Hippocampal formation (tissue), 2 donors: ENCODE measurements around the gene RNF220.
"Not testable (repeated sequence)": the region's sequence is repeated elsewhere in the genome, so short reads cannot be mapped to it uniquely, and the experiment has no call there.

ENCODE experiments used
- DNase-seq, 2 donors: peaks; one replicate each; lab custom pipeline; 2025; lab: John Stamatoyannopoulos, UW

Gene RNF220

DNA sequence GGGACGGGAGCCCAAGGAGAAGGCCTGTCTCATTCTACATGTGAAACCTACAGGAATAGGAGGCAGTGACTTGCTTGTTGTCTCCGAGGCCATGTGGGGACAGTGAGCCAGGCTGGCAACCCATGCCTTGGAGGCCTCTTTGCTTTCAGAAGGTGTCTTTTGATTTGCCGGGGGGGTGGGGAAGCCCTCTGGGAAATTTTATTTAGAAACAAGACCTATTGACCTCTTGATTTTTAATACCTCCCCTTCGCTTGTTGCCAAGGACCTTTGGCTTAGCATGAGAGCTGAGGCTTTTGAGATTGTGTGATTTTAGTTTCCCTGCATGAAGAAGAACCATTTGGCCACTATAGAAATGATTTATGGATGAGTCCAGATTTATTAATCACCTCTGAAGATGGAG is 273.6 kb downstream of the RNF220 start:
- no peak for DNase-seq

DNA sequence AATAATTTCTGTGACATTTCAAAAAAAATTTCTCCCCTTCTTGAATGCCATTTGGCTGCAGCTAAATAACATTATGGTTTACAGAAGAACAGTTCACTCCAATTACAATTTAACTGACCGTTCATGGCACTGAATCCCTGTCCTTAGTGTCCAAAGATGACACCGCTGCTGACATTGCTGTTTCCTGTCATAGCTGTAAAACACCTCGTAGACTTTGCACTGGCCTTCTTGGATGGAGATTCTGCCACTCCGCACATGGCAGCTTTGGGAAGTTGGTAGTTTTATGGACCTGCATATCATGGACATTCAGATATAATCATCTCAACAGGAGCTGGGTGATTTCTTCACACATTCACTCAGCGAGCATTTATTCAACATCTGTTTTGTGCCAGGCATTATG is 274.4 kb downstream of the RNF220 start:
- DNase-seq: no peak

DNA sequence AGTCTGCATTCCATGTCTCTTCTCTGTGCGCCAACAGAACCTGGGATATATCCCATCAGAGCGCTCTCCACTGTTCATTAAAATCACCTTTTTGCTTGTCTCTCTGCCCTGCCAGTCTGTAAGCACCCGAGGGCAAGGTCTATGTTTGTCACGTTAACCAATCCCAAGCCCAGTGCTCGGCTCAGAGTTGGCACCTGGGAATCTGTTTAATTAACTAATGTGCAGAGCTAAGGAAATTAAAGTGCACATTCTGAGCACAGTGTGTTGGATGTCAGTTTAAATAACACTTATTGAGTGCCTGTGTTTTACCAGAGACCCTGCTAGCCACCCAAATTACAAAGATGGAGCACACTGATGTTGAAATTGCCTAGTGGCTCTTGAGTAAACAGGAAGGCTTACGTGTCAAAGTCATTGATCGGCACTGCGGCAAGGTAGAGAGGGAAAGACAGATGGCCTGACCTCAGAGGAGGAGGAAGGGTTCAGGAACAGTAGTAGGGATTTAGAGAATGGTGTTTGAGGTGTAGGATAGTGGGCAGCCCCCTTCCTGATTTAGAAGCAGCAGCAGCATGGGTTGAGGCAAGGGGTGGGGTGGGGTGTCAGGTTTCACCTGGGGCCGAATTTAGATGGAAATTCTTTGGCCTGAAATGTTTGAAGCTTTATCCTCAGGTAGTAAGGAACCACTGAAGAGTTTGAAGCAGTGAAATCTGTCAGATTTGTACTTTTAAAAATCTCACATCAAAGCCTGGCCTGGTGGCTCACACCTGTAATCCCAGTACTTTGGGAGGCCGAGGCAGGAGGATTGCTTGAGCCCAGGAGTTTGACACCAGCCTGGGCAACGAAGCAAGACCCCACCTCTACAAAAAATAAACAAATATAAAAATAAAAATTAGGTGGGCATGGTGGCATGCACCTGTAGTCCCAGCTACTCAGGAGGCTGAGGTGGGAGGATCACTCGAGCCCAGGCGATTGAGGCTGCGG is 277.1 kb downstream of the RNF220 start:
- no peak for DNase-seq

DNA sequence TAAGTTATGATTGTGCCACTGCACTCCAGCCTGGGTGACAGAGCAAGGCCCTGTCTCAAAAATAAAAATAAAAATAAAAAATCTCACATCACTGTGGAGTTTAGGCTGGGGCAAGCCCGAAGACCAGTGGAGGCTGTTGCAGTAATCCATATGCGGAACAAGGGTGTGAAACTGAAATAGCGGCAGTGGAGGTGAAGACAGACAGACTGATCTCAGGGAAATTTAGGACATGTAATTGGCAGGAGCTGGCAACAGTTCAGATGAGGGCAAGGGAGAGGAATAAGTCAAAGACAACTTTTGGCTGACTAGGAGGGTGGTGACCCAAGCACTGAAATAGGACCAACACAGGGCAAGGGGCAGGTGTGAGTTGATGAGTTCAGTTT is 277.8 kb downstream of the RNF220 start:
- no peak for DNase-seq

DNA sequence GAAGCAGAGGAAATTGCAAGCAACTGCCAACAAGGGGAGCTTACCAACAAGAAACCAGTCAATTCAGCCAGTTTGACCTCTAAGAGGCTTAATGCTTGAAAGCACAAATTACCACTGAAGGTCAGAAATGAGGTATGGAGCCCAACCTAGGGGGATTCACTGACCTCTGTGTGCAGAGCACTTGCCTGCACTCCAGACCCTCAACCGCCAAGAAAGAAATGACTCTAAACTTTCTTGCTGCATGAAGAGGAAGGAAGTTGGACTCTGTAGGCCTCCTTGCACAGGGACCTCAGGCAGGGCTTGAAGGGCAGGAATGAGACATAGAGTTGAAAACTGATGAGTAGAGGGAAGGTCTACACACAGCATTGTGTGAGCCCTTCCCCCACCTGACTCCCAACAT is 279.5 kb downstream of the RNF220 start:
- DNase-seq: no peak

DNA sequence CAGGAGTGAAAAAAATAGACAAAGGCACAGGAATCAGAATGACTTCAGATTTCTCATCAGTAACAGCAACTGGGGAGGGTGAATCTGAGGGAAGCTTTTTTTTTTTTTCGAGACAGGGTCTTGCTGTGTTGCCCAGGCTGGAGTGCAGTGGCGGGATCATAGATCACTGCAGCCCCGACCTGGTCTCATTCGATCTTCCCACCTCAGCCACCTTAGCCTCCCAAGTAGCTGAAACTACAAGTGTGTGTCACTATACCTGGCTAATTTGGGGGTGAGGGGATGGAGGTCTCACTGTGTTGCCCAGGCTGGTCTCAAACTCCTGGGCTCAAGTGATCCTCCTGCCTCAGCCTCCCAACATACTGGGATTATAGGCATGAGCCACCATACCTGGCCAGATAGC is 280.2 kb downstream of the RNF220 start:
- no peak for DNase-seq

DNA sequence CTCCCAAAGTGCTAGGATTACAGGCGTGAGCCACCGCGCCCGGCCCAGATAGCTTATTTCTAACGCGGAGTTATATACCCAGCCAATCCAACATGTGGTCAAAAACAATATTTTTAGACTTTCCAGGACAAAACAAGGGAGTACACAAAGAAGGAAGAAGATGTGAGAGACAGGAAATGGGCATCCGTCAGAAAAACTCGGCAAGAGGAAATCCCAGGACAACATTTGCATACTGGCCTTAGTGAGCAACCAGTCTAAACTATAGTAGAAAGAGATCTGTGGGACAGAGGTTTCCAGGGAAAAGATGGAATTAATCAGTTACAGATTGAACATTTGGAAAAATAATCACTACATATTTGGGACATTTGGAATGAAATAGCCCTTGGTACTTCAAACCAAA is 280.8 kb downstream of the RNF220 start:
- no peak for DNase-seq

DNA sequence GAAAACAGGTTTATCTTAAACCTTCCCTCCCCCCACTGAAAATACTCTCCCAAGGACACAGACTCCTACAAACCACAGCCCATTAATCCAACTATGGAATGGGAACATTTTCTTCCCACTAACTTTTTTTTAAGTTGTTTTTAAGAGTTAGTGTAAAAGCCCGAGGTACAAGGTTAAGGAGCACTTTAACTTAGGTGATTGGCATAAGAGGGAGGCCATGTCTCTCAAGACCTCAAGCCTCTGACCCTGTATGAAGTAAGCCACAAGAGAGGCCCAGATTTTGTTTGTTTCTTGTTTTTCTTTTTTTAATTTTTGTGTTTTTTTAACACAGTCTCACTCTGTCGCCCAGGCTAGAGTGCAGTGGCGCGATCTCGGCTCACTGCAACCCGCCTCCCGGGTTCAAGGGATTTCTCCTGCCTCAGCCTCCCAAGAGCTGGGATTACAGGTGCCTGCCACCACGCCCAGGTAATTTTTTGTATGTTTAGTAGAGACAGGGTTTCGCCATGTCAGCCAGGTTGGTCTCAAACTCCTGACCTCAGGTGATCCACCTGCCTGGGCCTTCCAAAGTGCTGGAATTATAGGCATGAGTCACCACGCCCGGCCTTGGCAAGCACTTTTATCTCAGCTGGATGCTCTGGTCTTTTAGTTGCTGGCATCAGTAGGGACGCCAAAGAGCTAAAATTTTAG is 283.8 kb downstream of the RNF220 start:
- DNase-seq: no peak

DNA sequence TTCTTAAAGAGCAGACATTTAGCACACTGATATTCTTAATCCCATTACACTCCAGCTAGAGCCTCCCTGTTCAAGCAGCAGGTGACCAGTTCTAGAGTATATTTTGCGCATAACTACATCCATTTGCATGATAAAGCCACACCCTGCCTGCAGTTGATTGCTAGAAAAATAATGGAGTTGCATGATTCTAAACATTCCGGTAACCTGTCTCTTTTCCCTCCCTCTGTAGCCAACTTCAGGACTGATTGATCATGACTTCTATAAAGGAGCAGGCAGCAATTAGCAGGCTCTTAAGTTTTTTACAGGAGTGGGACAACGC is 284.4 kb downstream of the RNF220 start:
- no peak for DNase-seq

DNA sequence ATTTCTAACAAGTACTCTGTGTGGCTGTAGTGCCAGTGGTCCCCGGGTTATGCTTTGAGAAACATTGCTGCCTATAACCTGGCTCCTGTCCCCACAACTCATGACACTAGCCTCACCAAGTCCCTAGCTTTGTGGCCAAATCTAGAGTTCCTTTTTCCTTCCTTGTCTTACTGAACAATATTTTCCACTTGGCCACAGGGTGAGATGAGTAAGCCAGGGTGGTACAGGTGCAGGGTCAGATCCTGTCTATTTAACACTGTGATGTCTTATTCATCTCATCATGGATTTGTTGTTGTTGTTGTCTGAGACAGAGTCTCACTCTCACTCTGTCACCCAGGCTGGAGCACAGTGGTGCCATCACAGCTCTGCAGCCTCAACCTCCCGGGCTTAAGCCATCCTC is 288.1 kb downstream of the RNF220 start:
- DNase-seq: no peak

DNA sequence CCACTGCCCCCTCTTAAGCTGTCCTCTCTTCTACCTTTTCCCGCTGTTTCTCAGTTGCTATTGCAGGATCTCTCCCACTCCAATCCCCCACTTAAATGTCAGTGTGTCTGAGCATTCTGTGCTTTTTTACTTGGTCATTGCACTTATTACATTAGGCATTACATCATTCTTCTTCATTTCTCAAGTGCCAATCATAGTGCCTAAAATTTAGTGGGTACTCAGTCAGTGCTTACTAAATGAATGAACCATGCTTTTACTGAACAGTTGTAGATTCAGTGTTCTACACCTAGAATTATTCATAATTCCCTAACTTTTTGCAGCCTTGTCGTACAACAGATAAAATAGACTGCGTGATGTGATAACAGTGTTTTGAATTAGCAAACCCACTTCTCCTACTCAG is 288.8 kb downstream of the RNF220 start:
- no peak for DNase-seq

DNA sequence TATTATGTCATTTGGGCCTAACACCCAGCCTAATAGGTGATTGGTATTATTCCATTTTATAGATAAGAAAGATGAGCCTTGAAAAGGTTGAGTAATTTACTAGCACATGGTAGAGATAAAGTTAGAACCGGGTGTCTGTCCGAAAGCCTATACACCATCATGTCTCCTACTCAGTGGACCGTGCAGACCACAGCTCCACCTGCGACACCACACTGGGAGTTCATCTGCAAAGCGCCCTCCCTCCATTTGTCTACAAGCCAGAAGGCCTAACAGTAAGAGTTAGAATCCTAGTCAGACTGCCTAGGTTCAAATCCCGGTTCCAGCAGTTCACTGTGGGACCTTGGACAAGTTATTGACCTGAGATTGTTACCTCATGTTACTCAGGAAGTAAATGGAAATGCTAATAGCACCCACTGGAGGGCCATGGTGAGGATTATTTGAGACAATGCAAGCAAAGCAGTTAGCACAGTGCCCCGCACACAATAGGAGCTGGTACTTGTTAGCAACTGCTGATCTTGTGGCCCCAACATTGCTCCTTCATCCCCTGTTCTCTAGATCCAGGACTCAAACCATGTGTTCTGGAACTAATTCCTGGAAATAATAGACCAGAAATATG is 289.9 kb downstream of the RNF220 start:
- DNase-seq: no peak

DNA sequence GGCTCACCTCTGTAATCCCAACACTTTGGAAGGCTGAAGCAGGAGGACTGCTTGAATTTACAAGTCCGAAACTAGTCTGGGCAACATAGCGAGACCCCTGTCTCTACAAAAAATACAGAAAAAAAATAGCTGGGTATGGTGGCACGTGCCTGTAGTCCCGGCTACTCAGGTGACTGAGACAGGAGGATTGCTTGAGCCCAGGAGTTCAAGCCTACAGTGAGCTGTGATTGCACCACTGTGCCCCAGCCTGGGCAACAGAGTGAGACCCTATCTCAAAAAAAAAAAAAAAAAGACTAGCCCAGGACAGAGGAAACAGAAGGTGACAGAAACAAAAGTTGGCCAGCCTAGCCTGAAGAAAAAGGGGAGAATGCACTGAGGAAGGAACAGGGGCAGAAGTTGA is 290.6 kb downstream of the RNF220 start:
- no peak for DNase-seq

DNA sequence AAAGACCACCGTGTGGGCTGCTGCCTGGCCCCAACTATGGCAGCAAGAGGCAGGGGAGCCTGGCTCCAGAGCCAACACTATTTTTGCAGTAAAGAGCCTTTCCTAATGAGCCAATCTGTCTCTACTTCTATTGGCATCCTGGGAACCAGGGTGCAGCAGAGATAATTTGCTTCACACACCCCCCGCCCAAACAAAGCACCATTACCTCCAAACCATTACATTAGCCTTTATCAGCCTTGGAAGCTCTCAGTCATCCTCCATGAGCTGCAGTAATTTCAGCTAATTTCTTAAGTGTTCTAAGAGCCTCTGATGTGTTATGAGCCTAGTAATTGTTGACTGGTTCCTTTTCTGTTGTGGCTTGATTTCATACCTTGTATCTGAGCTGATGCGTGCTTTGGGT is 291.0 kb downstream of the RNF220 start:
- no peak for DNase-seq

DNA sequence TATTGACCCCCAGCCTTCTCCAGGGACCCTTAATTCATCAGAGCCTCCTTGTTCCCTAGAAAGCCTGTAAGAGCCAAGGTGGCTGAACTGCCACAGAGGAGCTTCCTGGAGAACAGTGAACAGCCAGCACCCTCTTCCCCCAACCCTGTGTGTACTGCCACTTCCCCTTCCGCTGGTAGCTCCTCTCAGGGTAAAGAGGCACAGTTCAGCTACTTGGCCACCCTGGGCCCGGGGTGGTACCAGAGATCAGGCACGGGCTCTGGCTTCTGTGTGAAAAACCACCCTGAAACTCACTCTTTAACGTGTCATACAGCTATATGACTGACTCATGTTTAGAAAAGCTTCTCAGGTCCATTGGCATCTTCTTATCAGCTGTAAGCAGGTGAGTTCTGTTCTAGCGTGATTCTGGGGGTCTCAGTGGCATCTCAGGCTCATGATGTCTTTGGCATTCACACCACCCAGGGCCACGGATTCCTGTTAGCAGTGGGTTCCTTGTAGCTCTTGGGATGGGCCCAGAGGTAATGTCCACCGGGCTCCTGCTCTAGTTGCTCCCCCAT is 291.8 kb downstream of the RNF220 start:
- no peak for DNase-seq

DNA sequence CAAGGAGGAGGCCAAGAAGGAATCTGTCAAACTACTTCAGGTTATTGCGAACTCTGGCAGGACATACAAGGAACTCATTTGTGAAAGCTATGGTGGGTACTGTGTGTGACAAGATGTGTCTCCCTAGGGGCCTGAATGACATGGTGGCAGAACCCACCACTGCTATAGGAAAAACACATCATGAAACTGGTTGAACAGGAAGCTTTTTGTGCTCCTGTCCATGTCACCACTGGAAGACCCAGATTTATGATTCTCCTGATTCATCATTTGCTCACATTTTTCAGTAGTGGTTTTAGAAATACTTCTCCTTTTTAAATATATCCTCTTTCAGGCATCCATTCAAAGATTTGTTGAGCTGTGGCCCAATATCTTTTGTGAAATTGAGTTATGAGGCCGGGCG is 293.1 kb downstream of the RNF220 start:
- DNase-seq: no peak

DNA sequence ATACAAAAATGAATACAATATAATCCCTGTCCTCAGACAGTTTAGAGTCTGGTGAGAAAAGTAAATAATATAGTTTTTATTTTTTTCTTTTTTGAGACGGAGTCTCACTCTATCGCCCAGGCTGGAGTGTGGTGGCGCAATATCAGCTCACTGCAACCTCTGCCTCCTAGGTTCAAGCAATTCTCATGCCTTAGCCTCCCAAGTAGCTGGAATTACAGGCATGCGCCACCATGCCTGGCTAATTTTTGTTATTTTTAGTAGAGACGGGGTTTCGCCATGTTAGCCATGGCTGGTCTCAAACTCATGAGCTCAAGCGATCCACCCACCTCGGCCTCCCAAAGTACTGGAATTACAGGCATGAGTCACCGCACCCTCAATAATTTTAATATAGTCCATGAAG is 294.3 kb downstream of the RNF220 start:
- not testable (repeated sequence) for DNase-seq

DNA sequence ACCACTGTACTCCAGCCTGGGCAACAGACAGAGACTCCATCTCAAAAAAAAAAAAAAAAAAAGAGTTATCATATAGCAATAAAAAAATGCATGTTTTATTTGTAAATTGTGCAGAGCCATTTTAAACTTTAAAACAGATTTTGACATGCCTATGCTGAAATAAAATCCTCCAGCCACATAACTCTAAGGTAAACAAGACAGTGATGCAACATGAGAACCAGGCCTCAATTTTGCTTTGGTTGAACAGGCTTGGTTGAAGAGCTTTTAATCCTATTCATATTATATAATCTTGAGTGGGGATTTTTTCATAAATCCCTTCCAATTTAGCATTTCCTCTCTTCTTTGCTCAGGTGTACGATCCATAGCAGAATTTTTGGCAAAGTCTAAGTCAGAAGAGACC is 295.5 kb downstream of the RNF220 start:
- no peak for DNase-seq

DNA sequence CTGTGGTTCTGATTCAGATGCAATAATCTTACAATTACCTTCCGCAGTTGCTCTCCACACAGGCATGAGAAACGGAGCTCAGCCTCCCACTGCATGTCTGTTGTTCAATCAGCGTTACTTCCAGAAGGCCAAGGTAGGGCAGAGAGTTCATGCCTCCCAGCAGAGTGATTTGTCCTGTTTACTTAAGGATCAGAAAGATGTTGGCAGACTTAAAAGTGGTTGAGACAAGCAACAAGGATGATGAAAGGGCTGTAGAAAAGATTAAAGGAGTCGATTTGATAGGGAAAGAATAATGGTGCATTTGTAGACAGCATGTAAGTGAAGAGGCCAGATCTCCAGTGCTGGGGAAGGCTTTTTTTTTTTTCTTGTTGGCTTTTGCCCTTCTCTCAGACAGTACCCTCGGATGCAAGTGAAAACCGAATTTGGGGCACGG is 296.1 kb downstream of the RNF220 start:
- DNase-seq: no peak
